K562 (cell line): ENCODE measurements around the gene OR2W3. TPM values are rescaled to one million over a fixed set of nuclear protein-coding genes. Genes with fewer than 3 reads are reported as not detected.
A peak's percentile ranks its signal among the peaks of the same experiment; 100 is the strongest.

ENCODE experiments used
- BACH1 ChIP-seq: fragments of 200-800 bp; sonication (Bioruptor generic); IDR thresholded peaks from 2 replicates; pipeline ENCODE4 v1.6.1; 2016; ENCODE audit warnings: missing genetic modification characterization, missing compliant biosample characterization
- CREM ChIP-seq: IDR thresholded peaks from 2 replicates; pipeline ENCODE4 v1.6.1; 2014; ENCODE audit warnings: antibody characterized with exemption, low read depth
- CTBP1 ChIP-seq: fragments of 450-650 bp; IDR thresholded peaks from 2 replicates; pipeline ENCODE4 v1.6.1; 2016; ENCODE audit warnings: borderline replicate concordance
- EP300 ChIP-seq: IDR thresholded peaks from 2 replicates; pipeline ENCODE4 v1.6.1; 2012; ENCODE audit warnings: low read length, improper control_type of control experiment
- FOXM1 ChIP-seq, 2 experiments: fragments of 450-650 bp in 1 of 2; sonication (generic) in 1 of 2; formaldehyde crosslinking in 1 of 2; IDR thresholded peaks; 2 replicates each; pipeline versions ENCODE4 v1.6.1 to v1.9.0; 2017 to 2022; ENCODE audit warnings: low read depth in 2 of 2, mild to moderate bottlenecking in 2 of 2, missing genetic modification reagents in 1 of 2, moderate library complexity in 1 of 2
- KDM1A ChIP-seq, 2 experiments: fragments of 450-650 bp; IDR thresholded peaks; 2 replicates each; pipeline ENCODE4 v1.6.1; 2016; ENCODE audit warnings: mild to moderate bottlenecking in 2 of 2
- KLF16 ChIP-seq: IDR thresholded peaks from 2 replicates; pipeline ENCODE4 v1.6.1; 2016; ENCODE audit warnings: antibody characterized with exemption
- MXI1 ChIP-seq: IDR thresholded peaks from 2 replicates; pipeline ENCODE4 v1.6.1; 2011; ENCODE audit warnings: low read depth, mild to moderate bottlenecking, improper control_type of control experiment, low read length
- NFE2 ChIP-seq: IDR thresholded peaks from 2 replicates; pipeline ENCODE4 v1.6.1; 2014; ENCODE audit warnings: antibody characterized with exemption, low read depth
- POLR2A ChIP-seq: fragments of 450-650 bp; conservative IDR thresholded peaks from 2 replicates; pipeline ENCODE4 v1.6.1; 2016
- RBBP5 ChIP-seq: fragments of 200-600 bp; sonication (generic); IDR thresholded peaks from 2 replicates; pipeline ENCODE4 v1.6.1; 2012; ENCODE audit warnings: borderline replicate concordance, mild to moderate bottlenecking, low read length, control low read depth, inconsistent platforms; ENCODE audit not compliant: insufficient read depth, poor library complexity, severe bottlenecking
- REST ChIP-seq, 2 experiments: fragments of 450-650 bp; formaldehyde crosslinking in 1 of 2; IDR thresholded peaks; 2 replicates each; pipeline versions ENCODE4 v1.4.0 to v1.6.1; 2014 to 2020; ENCODE audit warnings: mild to moderate bottlenecking in 2 of 2, borderline replicate concordance in 1 of 2, low read depth in 1 of 2
- TBL1XR1 ChIP-seq, 2 experiments: IDR thresholded peaks; 2 replicates each; pipeline ENCODE4 v1.6.1; 2012; ENCODE audit warnings: improper control_type of control experiment in 2 of 2, low read length in 2 of 2, mild to moderate bottlenecking in 1 of 2
- TCFL5 ChIP-seq: fragments of 250-450 bp; sonication (Bioruptor Pico); conservative IDR thresholded peaks from 2 replicates; pipeline ENCODE4 v1.6.1; 2021; ENCODE audit warnings: mild to moderate bottlenecking, moderate library complexity, matching md5 sums
- TRIM24 ChIP-seq, 2 experiments: fragments of 450-650 bp; IDR thresholded peaks; 2 replicates each; pipeline ENCODE4 v1.6.1; 2016
- YY1 ChIP-seq, 3 experiments: IDR thresholded peaks; 2 replicates each; pipeline ENCODE4 v1.6.1; 2011; ENCODE audit warnings: low read length in 2 of 3, mild to moderate bottlenecking in 2 of 3, moderate library complexity in 2 of 3, borderline replicate concordance in 1 of 3, control low read depth in 1 of 3, low read depth in 1 of 3; ENCODE audit not compliant: insufficient read depth in 3 of 3, insufficient replicate concordance in 2 of 3, control insufficient read depth in 1 of 3, insufficient read length in 1 of 3; ENCODE audit errors: extremely low read depth in 1 of 3
- ZFX ChIP-seq: sonication (generic); formaldehyde crosslinking; IDR thresholded peaks from 2 replicates; pipeline ENCODE4 v1.8.0; 2022; ENCODE audit warnings: mild to moderate bottlenecking, missing genetic modification reagents, moderate library complexity
- polyA plus RNA-seq, 8 experiments: library from polyadenylated mRNA; depleted of rRNA in 4 of 8; stranded (reverse) in 5 of 8; unstranded in 3 of 8; fragments of >200 nt; fragmentation: Nextera tagmentation in 2 of 8; fragmentation: Illumina TruSeq in 1 of 8; extraction: Ambion mirVana in 2 of 8; extraction: Trizol in 1 of 8; gene quantifications; 2 replicates each; pipeline versions ENCODE4 v1.2.1 to v1.2.3, GENCODE V29; 2011 to 2014; ENCODE audit warnings: inconsistent platforms in 1 of 8, missing spikeins in 1 of 8
- total RNA-seq, 7 experiments: library from RNA; depleted of rRNA in 6 of 7; stranded (reverse); fragments of >200 nt in 6 of 7; fragmentation: Illumina TruSeq in 2 of 7; extraction: Trizol in 2 of 7; gene quantifications; 2 replicates each; pipeline versions ENCODE4 v1.2.1 to v1.2.3, GENCODE V29; 2011 to 2021; ENCODE audit warnings: low replicate concordance in 1 of 7
- TF ChIP-seq, protein P1 (sequence below): fragments of 450-650 bp; IDR thresholded peaks from 2 replicates; pipeline ENCODE4 v1.6.1; 2016; ENCODE audit warnings: antibody characterized with exemption

OR2W3 gene
- total and polyA plus RNA-seq, 9 of the 15 experiments (the other 6 are each of a cell fraction or from before 2014, with no cell fraction given) = 0.67 to 7.6 (median 3.7) TPM

DNA sequence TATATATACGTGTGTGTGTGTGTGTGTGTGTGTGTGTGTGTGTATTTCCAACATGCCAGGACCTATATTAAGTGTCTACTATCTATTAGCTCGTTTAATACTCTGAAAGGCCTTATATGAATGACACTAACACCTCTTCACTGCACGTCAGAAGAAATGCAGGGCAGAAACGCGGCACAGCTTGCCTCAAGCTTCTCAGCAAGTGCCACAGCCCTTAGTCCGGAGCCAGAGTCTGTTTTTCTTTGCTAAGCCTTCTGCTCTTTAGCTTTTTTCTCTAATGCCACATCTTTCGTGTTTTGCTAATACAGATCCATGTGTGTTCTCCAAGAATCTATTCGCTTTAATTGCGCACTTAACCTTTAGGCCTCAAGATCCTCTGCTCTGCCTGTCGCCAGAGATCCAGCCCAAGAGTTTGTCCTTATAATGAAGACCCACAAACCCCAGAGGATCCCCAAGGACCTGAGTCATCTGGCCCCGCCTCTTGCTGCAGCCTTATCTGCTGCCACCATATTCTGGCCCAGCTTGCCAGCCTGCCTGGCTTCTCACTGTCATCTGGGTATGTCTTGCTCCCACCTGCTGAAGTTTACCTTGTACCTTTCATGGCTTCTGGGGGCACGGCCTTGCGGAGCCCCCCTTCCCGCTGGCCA, 40.4 kb upstream of the OR2W3 start (continued):
- TF ChIP-seq TCFL5 (CRISPR knock-in tag) (no peak), YY1 (IDR thresholded peaks at IDR 0.05; ENCODE audit: borderline replicate concordance in 1 of 3, control insufficient read depth in 1 of 3, extremely low read depth in 1 of 3, insufficient read depth in 3 of 3, insufficient read length in 1 of 3, insufficient replicate concordance in 2 of 3, low read depth in 1 of 3, low read length in 2 of 3) (peak; percentile 16 to 75 (median 38)), BACH1 (peak; percentile 61; the same call in 1 of the 2 replicates), KDM1A (IDR thresholded peaks at IDR 0.05) (peak in 1 of 2 experiments; percentile 55; a peak in 2 of 4 replicates), TBL1XR1 (IDR thresholded peaks at IDR 0.05; ENCODE audit: low read length in 2 of 2) (peak; percentile 20 to 47; a peak in 2 of 4 replicates), EP300 (peak; percentile 81), FOXM1 (IDR thresholded peaks at IDR 0.05; ENCODE audit: low read depth) (peak; percentile 54; the same call in 1 of the 2 replicates), FOXM1 (CRISPR knock-in tag; IDR thresholded peaks at IDR 0.05; ENCODE audit: low read depth) (no peak), KLF16 (peak; percentile 77; the same call in 1 of the 2 replicates), POLR2A (peak; percentile 56; the same call in 1 of the 2 replicates), MXI1 (peak; percentile 39; the same call in 1 of the 2 replicates), ZFX (CRISPR knock-in tag) (peak; percentile 48; the same call in 1 of the 2 replicates), CTBP1 (peak; percentile 80), TRIM24 (IDR thresholded peaks at IDR 0.05) (peak; percentile 69 to 70), RBBP5 (peak; percentile 49), REST (IDR thresholded peaks at IDR 0.05; ENCODE audit: borderline replicate concordance) (0 out of 2 replicates have a peak, but pooled peaks have one; percentile 8), REST (CRISPR knock-in tag; IDR thresholded peaks at IDR 0.05; ENCODE audit: low read depth) (no peak), CREM (peak; percentile 55), NFE2 (peak; percentile 95)
- TF ChIP-seq, protein P1, sequence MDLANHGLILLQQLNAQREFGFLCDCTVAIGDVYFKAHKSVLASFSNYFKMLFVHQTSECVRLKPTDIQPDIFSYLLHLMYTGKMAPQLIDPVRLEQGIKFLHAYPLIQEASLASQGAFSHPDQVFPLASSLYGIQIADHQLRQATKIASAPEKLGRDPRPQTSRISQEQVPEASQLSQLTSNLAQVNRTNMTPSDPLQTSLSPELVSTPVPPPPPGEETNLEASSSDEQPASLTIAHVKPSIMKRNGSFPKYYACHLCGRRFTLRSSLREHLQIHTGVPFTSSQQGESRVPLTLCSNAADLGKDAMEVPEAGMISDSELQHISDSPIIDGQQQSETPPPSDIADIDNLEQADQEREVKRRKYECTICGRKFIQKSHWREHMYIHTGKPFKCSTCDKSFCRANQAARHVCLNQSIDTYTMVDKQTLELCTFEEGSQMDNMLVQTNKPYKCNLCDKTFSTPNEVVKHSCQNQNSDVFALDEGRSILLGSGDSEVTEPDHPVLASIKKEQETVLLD = peak; percentile 75; the same call in 1 of the 2 replicates
